GM23338 (cell line): ENCODE data around the gene PISD. TPM values are rescaled to one million over a fixed set of nuclear protein-coding genes. Genes with fewer than 3 reads are reported as not detected.

Source experiments
- ATAC-seq: fragments of 200-7000 bp; cut with Tn5 transposase; 3 replicates; pipeline ENCODE4 v1.9.1; 2020
- DNase-seq: peaks from one replicate; pipeline ENCODE4 v3.0.0-alpha.2; 2015; ENCODE audit warnings: low spot score
- H2AFZ ChIP-seq: fragments of 200-600 bp; sonication (generic); 2 replicates; pipeline ENCODE4 v1.8.0; 2016; ENCODE audit warnings: antibody characterized with exemption, mild to moderate bottlenecking, moderate library complexity
- H3F3A ChIP-seq: fragments of 200-600 bp; sonication (generic); replicated peaks from 2 replicates; pipeline ENCODE4 v1.8.0; 2017; ENCODE audit warnings: antibody characterized with exemption, mixed run types, low read depth
- H3K27ac ChIP-seq: fragments of 200-600 bp; sonication (generic); 2 replicates; pipeline ENCODE4 v1.6.1; 2016; ENCODE audit warnings: low read depth
- H3K27me3 ChIP-seq: fragments of 200-600 bp; sonication (generic); 2 replicates; pipeline ENCODE4 v1.8.0; 2016; ENCODE audit warnings: mild to moderate bottlenecking, mixed run types, moderate library complexity; ENCODE audit not compliant: insufficient read depth
- H3K36me3 ChIP-seq: fragments of 200-600 bp; sonication (generic); 2 replicates; pipeline ENCODE4 v1.8.0; 2016; ENCODE audit warnings: mild to moderate bottlenecking; ENCODE audit not compliant: insufficient read depth
- H3K4me1 ChIP-seq: fragments of 200-600 bp; sonication (generic); 2 replicates; pipeline ENCODE4 v1.8.0; 2016; ENCODE audit warnings: mild to moderate bottlenecking, moderate library complexity; ENCODE audit not compliant: insufficient read depth
- H3K4me2 ChIP-seq: fragments of 200-600 bp; sonication (generic); 2 replicates; pipeline ENCODE4 v1.7.1; 2017; ENCODE audit warnings: mixed run types
- H3K4me3 ChIP-seq: fragments of 200-600 bp; sonication (generic); 2 replicates; pipeline ENCODE4 v1.6.1; 2016; ENCODE audit warnings: mixed run types
- H3K79me2 ChIP-seq: fragments of 200-600 bp; sonication (generic); replicated peaks from 2 replicates; pipeline ENCODE4 v1.8.0; 2017; ENCODE audit warnings: mild to moderate bottlenecking; ENCODE audit not compliant: insufficient read depth
- H3K9me2 ChIP-seq: fragments of 200-600 bp; sonication (generic); 2 replicates; pipeline ENCODE4 v1.8.0; 2017; ENCODE audit not compliant: insufficient read depth
- H4K20me1 ChIP-seq: fragments of 200-600 bp; sonication (generic); replicated peaks from 2 replicates; pipeline ENCODE4 v1.8.0; 2017; ENCODE audit warnings: mild to moderate bottlenecking; ENCODE audit not compliant: insufficient read depth
- H3K27ac Mint-ChIP-seq: 2 replicates; pipeline ENCODE4 v1.8.0; 2020; ENCODE audit warnings: inconsistent platforms, mild to moderate bottlenecking, moderate library complexity, mixed read lengths
- H3K27me3 Mint-ChIP-seq: 3 replicates; pipeline ENCODE4 v1.8.0; 2022; ENCODE audit warnings: low read depth, mild to moderate bottlenecking, moderate library complexity, mixed read lengths, inconsistent platforms; ENCODE audit not compliant: insufficient read depth, poor library complexity
- H3K36me3 Mint-ChIP-seq: 3 replicates; pipeline ENCODE4 v1.8.0; 2021; ENCODE audit warnings: low read depth, mild to moderate bottlenecking, inconsistent platforms, moderate library complexity, mixed read lengths
- H3K4me1 Mint-ChIP-seq: 3 replicates; pipeline ENCODE4 v1.8.0; 2020; ENCODE audit warnings: mild to moderate bottlenecking, inconsistent platforms, mixed read lengths
- H3K4me3 Mint-ChIP-seq: 3 replicates; pipeline ENCODE4 v1.8.0; 2021; ENCODE audit warnings: moderate library complexity, mild to moderate bottlenecking, inconsistent platforms, mixed read lengths
- H3K9me3 Mint-ChIP-seq: 3 replicates; pipeline ENCODE4 v1.8.0; 2020; ENCODE audit warnings: moderate library complexity, mild to moderate bottlenecking, inconsistent platforms, mixed read lengths
- CREB1 ChIP-seq: fragments of 250-450 bp; sonication (Bioruptor Pico); IDR thresholded peaks from 2 replicates; pipeline ENCODE4 v1.5.0; 2020; ENCODE audit warnings: low read depth, mild to moderate bottlenecking, moderate library complexity
- EZH2 ChIP-seq: fragments of 200-600 bp; sonication (generic); IDR thresholded peaks from one replicate; pipeline ENCODE4 v1.8.0; 2017; ENCODE audit warnings: antibody characterized with exemption, mild to moderate bottlenecking, low read depth; ENCODE audit not compliant: unreplicated experiment
- ZNF331 ChIP-seq: fragments of 250-450 bp; sonication (Bioruptor Pico); IDR thresholded peaks from 2 replicates; pipeline ENCODE4 v1.5.0; 2020; ENCODE audit warnings: low read depth, mild to moderate bottlenecking, moderate library complexity
- polyA plus RNA-seq: library from polyadenylated mRNA; unstranded; fragments of >200 nt; fragmentation: Nextera tagmentation; extraction: Ambion mirVana; gene quantifications from 2 replicates; pipeline ENCODE4 v1.2.1, GENCODE V29; 2016
- total RNA-seq: library from RNA; depleted of rRNA; stranded (reverse); fragments of >200 nt; shearing (Covaris generic); gene quantifications from 2 replicates; pipeline ENCODE4 v1.2.3, GENCODE V29; 2014
- TF ChIP-seq, protein P1 (sequence below): fragments of 250-450 bp; sonication (Bioruptor Pico); IDR thresholded peaks from 2 replicates; pipeline ENCODE4 v1.5.0; 2020; ENCODE audit warnings: mild to moderate bottlenecking, moderate library complexity
- TF ChIP-seq, protein P2 (sequence below): IDR thresholded peaks from 2 replicates; pipeline ENCODE4 v1.6.1; 2016; ENCODE audit warnings: antibody characterized with exemption

PISD gene
- total and polyA plus RNA-seq, 2 experiments from 2014 or later = 43.1 to 54.5 TPM

DNA sequence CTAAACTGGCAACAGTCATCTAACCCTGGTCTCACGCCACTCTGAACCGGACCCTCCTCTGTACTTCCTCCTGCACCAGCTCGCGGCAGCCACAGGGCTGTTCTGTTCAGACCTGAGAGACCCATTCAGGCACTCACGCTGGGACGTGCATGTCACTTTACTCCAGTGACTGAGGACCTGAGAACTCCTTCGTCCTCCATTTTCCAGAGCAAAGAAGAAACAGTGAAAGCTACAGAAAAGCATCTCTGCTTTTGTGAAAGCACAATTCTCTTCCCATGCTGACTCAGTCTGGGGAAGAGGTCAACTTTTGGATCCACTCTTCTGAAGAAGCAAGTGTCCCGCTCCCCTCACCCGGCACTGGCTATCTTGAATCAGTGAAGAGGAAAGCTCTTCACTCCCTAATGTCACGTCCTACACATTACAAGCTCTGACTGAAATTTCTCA lies 24.5 kb downstream of the PISD start (continued):
- TF ChIP-seq, protein P1, sequence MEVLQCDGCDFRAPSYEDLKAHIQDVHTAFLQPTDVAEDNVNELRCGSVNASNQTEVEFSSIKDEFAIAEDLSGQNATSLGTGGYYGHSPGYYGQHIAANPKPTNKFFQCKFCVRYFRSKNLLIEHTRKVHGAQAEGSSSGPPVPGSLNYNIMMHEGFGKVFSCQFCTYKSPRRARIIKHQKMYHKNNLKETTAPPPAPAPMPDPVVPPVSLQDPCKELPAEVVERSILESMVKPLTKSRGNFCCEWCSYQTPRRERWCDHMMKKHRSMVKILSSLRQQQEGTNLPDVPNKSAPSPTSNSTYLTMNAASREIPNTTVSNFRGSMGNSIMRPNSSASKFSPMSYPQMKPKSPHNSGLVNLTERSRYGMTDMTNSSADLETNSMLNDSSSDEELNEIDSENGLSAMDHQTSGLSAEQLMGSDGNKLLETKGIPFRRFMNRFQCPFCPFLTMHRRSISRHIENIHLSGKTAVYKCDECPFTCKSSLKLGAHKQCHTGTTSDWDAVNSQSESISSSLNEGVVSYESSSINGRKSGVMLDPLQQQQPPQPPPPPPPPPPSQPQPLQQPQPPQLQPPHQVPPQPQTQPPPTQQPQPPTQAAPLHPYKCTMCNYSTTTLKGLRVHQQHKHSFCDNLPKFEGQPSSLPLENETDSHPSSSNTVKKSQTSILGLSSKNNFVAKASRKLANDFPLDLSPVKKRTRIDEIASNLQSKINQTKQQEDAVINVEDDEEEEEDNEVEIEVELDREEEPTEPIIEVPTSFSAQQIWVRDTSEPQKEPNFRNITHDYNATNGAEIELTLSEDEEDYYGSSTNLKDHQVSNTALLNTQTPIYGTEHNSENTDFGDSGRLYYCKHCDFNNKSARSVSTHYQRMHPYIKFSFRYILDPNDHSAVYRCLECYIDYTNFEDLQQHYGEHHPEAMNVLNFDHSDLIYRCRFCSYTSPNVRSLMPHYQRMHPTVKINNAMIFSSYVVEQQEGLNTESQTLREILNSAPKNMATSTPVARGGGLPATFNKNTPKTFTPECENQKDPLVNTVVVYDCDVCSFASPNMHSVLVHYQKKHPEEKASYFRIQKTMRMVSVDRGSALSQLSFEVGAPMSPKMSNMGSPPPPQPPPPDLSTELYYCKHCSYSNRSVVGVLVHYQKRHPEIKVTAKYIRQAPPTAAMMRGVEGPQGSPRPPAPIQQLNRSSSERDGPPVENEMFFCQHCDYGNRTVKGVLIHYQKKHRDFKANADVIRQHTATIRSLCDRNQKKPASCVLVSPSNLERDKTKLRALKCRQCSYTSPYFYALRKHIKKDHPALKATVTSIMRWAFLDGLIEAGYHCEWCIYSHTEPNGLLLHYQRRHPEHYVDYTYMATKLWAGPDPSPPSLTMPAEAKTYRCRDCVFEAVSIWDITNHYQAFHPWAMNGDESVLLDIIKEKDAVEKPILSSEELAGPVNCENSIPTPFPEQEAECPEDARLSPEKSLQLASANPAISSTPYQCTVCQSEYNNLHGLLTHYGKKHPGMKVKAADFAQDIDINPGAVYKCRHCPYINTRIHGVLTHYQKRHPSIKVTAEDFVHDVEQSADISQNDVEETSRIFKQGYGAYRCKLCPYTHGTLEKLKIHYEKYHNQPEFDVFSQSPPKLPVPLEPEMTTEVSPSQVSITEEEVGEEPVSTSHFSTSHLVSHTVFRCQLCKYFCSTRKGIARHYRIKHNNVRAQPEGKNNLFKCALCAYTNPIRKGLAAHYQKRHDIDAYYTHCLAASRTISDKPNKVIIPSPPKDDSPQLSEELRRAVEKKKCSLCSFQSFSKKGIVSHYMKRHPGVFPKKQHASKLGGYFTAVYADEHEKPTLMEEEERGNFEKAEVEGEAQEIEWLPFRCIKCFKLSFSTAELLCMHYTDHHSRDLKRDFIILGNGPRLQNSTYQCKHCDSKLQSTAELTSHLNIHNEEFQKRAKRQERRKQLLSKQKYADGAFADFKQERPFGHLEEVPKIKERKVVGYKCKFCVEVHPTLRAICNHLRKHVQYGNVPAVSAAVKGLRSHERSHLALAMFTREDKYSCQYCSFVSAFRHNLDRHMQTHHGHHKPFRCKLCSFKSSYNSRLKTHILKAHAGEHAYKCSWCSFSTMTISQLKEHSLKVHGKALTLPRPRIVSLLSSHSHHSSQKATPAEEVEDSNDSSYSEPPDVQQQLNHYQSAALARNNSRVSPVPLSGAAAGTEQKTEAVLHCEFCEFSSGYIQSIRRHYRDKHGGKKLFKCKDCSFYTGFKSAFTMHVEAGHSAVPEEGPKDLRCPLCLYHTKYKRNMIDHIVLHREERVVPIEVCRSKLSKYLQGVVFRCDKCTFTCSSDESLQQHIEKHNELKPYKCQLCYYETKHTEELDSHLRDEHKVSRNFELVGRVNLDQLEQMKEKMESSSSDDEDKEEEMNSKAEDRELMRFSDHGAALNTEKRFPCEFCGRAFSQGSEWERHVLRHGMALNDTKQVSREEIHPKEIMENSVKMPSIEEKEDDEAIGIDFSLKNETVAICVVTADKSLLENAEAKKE (CRISPR knock-in tag) = no peak
- TF ChIP-seq CREB1 (CRISPR knock-in tag) (no peak), EZH2 (no peak)
- TF ChIP-seq, protein P2, sequence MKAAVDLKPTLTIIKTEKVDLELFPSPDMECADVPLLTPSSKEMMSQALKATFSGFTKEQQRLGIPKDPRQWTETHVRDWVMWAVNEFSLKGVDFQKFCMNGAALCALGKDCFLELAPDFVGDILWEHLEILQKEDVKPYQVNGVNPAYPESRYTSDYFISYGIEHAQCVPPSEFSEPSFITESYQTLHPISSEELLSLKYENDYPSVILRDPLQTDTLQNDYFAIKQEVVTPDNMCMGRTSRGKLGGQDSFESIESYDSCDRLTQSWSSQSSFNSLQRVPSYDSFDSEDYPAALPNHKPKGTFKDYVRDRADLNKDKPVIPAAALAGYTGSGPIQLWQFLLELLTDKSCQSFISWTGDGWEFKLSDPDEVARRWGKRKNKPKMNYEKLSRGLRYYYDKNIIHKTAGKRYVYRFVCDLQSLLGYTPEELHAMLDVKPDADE = no peak

DNA sequence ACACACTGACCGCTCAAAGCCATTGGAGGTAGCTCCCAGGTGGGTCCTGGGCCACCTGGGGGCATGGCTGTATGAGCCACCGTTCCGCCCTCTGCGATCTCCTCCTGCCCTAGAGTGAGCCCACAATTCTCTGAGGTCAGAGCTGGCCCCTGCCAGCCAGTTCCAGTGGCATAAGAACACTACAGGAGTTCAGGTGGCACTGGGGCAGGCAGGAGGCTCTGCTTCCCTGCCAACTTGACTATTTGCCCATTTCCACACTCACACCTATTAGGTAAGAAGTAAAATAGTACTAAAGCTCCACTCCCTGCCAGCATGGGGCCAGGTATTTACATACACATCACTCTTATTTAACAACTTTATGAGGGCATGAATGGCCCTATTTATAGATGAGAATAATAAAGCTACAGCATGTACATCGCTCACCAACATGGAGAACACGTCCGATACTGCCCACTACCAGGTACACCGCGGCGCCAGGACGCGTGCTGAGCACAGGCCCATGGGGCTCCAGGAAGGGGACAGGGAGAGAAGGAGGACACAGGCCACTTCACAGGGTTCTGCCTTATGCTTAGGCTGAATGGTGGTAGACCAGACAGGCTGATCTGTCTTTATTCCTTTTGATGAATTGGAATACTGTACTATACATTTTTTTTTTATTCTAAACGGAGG lies 26.2 kb downstream of the PISD start:
- Histone ChIP-seq H3K27me3 (no peaks in the 10 kb centered on the region), H3K27ac (no peak overlapping the region), H3K9me2 (no peaks in the 10 kb centered on the region), H3K4me1 (no peaks in the 10 kb centered on the region), H3K4me3 (no peak overlapping the region), H3F3A (peaks cover 9% of the 10 kb centered on the region; the same call in 1 of the 2 replicates), H3K4me2 (no peak overlapping the region), H3K36me3 (no peaks in the 10 kb centered on the region), H3K79me2 (peaks cover 71% of the 10 kb centered on the region), H2AFZ (no peak overlapping the region), H4K20me1 (peaks cover 21% of the 10 kb centered on the region)
- peaks cover 4% of the 10 kb centered on the region; the same call in 2 of the 3 replicates for H3K36me3 Mint-ChIP-seq
- H3K27me3 Mint-ChIP-seq = peaks cover 9% of the 10 kb centered on the region
- H3K9me3 Mint-ChIP-seq = no peaks in the 10 kb centered on the region
- no peak overlapping the region for H3K4me3 Mint-ChIP-seq
- no peak overlapping the region for H3K27ac Mint-ChIP-seq
- no peak for ATAC-seq
- peaks cover 23% of the 10 kb centered on the region for H3K4me1 Mint-ChIP-seq
- DNase-seq = no peak
- TF ChIP-seq ZNF331 (CRISPR knock-in tag) = no peak
- no peak for TF ChIP-seq CREB1 (CRISPR knock-in tag)
